ENCODE results near the gene GFOD1.

DNA sequence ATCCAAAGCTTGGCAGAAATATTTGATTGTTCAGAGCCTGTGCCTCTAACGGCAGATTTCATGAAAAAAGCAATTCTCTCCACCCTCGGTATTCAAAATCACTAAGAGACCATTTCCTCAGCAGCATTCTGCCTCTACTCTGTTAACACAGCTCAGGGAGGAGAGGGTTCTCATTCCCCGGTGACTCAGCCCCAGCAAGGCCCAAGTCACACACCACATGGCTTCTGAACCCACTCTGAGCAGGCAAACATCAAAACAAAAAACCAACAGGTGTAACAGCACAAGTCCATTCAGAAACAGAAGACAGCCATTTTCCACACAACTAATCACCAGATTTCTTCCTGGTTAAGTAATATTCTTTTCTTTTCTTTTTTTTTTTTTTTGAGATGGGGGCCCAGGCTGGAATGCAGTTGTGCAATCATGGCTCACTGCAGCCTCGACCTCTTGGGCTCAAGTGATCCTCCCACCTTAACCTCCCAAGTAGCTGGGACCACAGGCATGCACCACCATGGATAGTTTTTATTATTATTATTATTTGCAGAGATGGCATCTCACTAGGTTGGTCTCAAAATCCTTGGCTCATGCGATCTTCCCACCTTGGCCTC is 55.4 kb downstream of the GFOD1 start:
- no peak for TF ChIP-seq POLR2A (IDR thresholded peaks at IDR 0.05)
- TF ChIP-seq, protein P1, sequence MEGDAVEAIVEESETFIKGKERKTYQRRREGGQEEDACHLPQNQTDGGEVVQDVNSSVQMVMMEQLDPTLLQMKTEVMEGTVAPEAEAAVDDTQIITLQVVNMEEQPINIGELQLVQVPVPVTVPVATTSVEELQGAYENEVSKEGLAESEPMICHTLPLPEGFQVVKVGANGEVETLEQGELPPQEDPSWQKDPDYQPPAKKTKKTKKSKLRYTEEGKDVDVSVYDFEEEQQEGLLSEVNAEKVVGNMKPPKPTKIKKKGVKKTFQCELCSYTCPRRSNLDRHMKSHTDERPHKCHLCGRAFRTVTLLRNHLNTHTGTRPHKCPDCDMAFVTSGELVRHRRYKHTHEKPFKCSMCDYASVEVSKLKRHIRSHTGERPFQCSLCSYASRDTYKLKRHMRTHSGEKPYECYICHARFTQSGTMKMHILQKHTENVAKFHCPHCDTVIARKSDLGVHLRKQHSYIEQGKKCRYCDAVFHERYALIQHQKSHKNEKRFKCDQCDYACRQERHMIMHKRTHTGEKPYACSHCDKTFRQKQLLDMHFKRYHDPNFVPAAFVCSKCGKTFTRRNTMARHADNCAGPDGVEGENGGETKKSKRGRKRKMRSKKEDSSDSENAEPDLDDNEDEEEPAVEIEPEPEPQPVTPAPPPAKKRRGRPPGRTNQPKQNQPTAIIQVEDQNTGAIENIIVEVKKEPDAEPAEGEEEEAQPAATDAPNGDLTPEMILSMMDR (IDR thresholded peaks at IDR 0.05), result no peak
